Psoas muscle (tissue), 8 donors: ENCODE data around the gene MKI67. TPM values are rescaled to one million over a fixed set of nuclear protein-coding genes. Genes with fewer than 3 reads are reported as not detected.

ENCODE experiments used
- ATAC-seq, 4 donors: fragments of 200-7000 bp; cut with Tn5 transposase; one replicate each; pipeline ENCODE4 v1.9.1; 2020; ENCODE audit warnings: moderate library complexity in 3 of 4, mild to moderate bottlenecking in 2 of 4
- DNase-seq, 2 donors: peaks; one replicate each; pipeline ENCODE4 v3.0.0-alpha.2; 2020
- H3K27ac ChIP-seq: fragments of 200-600 bp; one replicate; pipeline ENCODE4 v1.8.0; 2022
- H3K27me3 ChIP-seq, 3 donors: fragments of 200-600 bp in 1 of 3; one replicate each; pipeline versions ENCODE4 v1.6.1 to v1.8.0; 2013 to 2022; ENCODE audit warnings: low read length in 2 of 3, mild to moderate bottlenecking in 2 of 3, moderate library complexity in 1 of 3; ENCODE audit not compliant: insufficient read depth in 3 of 3
- H3K36me3 ChIP-seq, 2 donors: fragments of 200-600 bp in 1 of 2; one replicate each; pipeline versions ENCODE4 v1.6.1 to v1.8.0; 2013 to 2022; ENCODE audit warnings: low read depth in 1 of 2, mild to moderate bottlenecking in 1 of 2, moderate library complexity in 1 of 2; ENCODE audit not compliant: insufficient read depth in 1 of 2
- H3K4me1 ChIP-seq: fragments of 200-600 bp; one replicate; pipeline ENCODE4 v1.8.0; 2022
- H3K4me3 ChIP-seq: fragments of 200-600 bp; one replicate; pipeline ENCODE4 v1.8.0; 2022; ENCODE audit warnings: mild to moderate bottlenecking
- H3K9me3 ChIP-seq: fragments of 200-600 bp; one replicate; pipeline ENCODE4 v1.8.0; 2022
- CTCF ChIP-seq: fragments of 200-600 bp; IDR thresholded peaks from one replicate; pipeline ENCODE4 v1.8.0; 2022; ENCODE audit warnings: antibody characterized with exemption
- WGBS, 3 donors: extraction: QIAGEN DNeasy Blood & Tissue Kit; methylation state at CpG; one replicate each; pipeline versions ENCODE4 v1.1.6 to v1.1.7; 2013; 5-methylcytosine and 5-hydroxymethylcytosine counted together
- intact Hi-C, 2 donors: fragments of 100-400 bp; cut with DNase I; formaldehyde crosslinking; loops; one replicate each; pipeline versions ENCODE4 v1.11.0 to v1.14.2; 2022
- polyA plus RNA-seq, 3 donors: library from polyadenylated mRNA; stranded (reverse); fragments of 200-250 nt; gene quantifications; one replicate each; pipeline ENCODE4 v1.2.3, GENCODE V29; 2013
- total RNA-seq, 4 donors: library from RNA; stranded (reverse); fragmentation: NEBNext Ultra II Directional in 2 of 4; extraction: Animal tissue kit (Norgen Biotek cat#: 25700) in 2 of 4; gene quantifications; one replicate each; pipeline versions ENCODE4 v1.2.1 to v1.2.4, GENCODE V29; 2021 to 2023
- donor health status: healthy with polysubstance abuse.
- donor health status: DM: no; HTN: no; CAD: no; lungs with moderate emphysema.
- donor health status: Bipolar disorder and iron deficiency.
- donor health status: healthy.
- donor health status: DM: yes; HTN: yes; CAD: no.
- donor health status: DM: no; HTN: no; CAD: no.
- donor health status: DM: no; HTN: no; CAD: no.
- donor health status: DM: yes; HTN: yes; CAD: no.

Gene MKI67
- total and polyA plus RNA-seq, 7 donors: 0.02 to 0.84 (median 0.13) TPM; not detected in 1

GRCh38 chr10:128099901-128100300 lies 26.3 kb downstream of the MKI67 start:
- WGBS, 3 donors: 94 to 97% (median 96%) methylated on average over 10 of the region's 10 CpGs
- H3K9me3 ChIP-seq: no peaks in the 10 kb centered on the region

GRCh38 chr10:128098631-128099030 lies 27.6 kb downstream of the MKI67 start:
- Histone ChIP-seq H3K36me3 (no peaks in the 10 kb centered on the region), H3K27me3 (no peaks in the 10 kb centered on the region), H3K9me3 (no peaks in the 10 kb centered on the region), H3K4me3 (no peak overlapping the region), H3K4me1 (no peaks in the 10 kb centered on the region), H3K27ac (no peak overlapping the region)
- intact Hi-C loops: no loop called here
- ATAC-seq (no peak), DNase-seq (no peak)
- TF ChIP-seq CTCF: no peak
- 91 to 94% (median 94%) methylated on average over 10 of the region's 10 CpGs for WGBS, 3 donors

More at GRCh38 chr10:128099901-128100300, 26.3 kb downstream of the MKI67 start:
- H3K4me1 ChIP-seq: no peaks in the 10 kb centered on the region
- DNase-seq: no peak
- H3K27me3 ChIP-seq: no peaks in the 10 kb centered on the region
- no peak for ATAC-seq
- intact Hi-C loops: no loop called here
- H3K4me3 ChIP-seq: no peak overlapping the region
- no peak overlapping the region for H3K27ac ChIP-seq
- TF ChIP-seq CTCF: no peak
- H3K36me3 ChIP-seq: no peaks in the 10 kb centered on the region

GRCh38 chr10:128097783-128098182 lies 28.4 kb downstream of the MKI67 start:
- no peaks in the 10 kb centered on the region for H3K9me3 ChIP-seq
- no peak for ATAC-seq
- intact Hi-C loops: no loop called here
- H3K36me3 ChIP-seq: no peaks in the 10 kb centered on the region
- H3K27me3 ChIP-seq: no peaks in the 10 kb centered on the region
- H3K27ac ChIP-seq: no peak overlapping the region
- TF ChIP-seq CTCF: no peak
- 76 to 79% (median 79%) methylated on average over 8 of the region's 8 CpGs for WGBS, 3 donors
- H3K4me3 ChIP-seq: no peak overlapping the region
- H3K4me1 ChIP-seq: no peaks in the 10 kb centered on the region
- DNase-seq: no peak

- no peaks in the 10 kb centered on the region for H3K36me3 ChIP-seq
Measured at GRCh38 chr10:128096486-128097199, 29.6 kb downstream of the MKI67 start.

More at GRCh38 chr10:128096486-128097199, 29.6 kb downstream of the MKI67 start:
- Histone ChIP-seq H3K27me3 (peaks cover 0 to 2% (median 0%) of the 10 kb centered on the region in 3 donors), H3K9me3 (no peaks in the 10 kb centered on the region), H3K4me3 (no peak overlapping the region), H3K4me1 (no peaks in the 10 kb centered on the region), H3K27ac (no peak overlapping the region)
- ATAC-seq (no peak), DNase-seq (no peak)
- TF ChIP-seq CTCF: no peak
- intact Hi-C loops: no loop called here
- 58 to 77% (median 64%) methylated on average over 5 of the region's 5 CpGs for WGBS, 3 donors
